AG10803 (cell line): Measurements from ENCODE around the gene FHIT.

Experiments
- DNase-seq: peaks from one replicate; pipeline ENCODE4 v3.0.0; 2010; ENCODE audit warnings: low read depth
- H3K4me3 ChIP-seq: 2 replicates; pipeline ENCODE4 v1.5.1; 2011; ENCODE audit warnings: mild to moderate bottlenecking, low read length, control low read depth
- TF ChIP-seq, protein P1 (sequence below): conservative IDR thresholded peaks from 2 replicates; pipeline ENCODE4 v1.5.1; 2011; ENCODE audit warnings: mild to moderate bottlenecking, low read length, control low read depth, inconsistent platforms

FHIT gene

DNA sequence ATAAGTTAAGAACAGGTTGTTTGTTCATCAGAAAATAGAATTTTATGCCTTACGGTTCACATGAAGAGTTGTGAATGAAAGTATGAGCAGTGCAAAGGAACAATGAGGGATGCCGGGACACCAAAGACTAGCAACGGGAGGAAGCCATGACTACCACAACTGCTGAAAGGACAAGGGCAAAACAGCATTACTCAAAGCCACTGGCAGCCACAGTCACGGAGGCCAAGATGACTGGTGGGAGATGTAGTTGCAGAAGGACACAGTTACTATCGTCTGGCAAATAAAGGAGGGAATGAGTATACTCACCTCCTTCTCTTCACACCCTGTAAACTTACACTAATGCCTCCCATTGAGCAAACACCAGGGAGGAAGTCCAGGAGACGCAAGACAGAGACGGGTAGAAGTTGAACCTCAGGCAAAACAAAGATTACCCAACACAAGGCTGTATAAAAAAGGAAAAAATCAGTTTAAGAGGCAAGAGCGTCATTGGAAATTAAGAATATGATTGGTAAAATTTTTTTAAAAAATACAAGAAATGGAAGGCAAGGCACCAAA, 675.5 kb downstream of the FHIT start:
- TF ChIP-seq, protein P1, sequence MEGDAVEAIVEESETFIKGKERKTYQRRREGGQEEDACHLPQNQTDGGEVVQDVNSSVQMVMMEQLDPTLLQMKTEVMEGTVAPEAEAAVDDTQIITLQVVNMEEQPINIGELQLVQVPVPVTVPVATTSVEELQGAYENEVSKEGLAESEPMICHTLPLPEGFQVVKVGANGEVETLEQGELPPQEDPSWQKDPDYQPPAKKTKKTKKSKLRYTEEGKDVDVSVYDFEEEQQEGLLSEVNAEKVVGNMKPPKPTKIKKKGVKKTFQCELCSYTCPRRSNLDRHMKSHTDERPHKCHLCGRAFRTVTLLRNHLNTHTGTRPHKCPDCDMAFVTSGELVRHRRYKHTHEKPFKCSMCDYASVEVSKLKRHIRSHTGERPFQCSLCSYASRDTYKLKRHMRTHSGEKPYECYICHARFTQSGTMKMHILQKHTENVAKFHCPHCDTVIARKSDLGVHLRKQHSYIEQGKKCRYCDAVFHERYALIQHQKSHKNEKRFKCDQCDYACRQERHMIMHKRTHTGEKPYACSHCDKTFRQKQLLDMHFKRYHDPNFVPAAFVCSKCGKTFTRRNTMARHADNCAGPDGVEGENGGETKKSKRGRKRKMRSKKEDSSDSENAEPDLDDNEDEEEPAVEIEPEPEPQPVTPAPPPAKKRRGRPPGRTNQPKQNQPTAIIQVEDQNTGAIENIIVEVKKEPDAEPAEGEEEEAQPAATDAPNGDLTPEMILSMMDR, result no peak
- no peak for DNase-seq
- H3K4me3 ChIP-seq, result no peak overlapping the region

DNA sequence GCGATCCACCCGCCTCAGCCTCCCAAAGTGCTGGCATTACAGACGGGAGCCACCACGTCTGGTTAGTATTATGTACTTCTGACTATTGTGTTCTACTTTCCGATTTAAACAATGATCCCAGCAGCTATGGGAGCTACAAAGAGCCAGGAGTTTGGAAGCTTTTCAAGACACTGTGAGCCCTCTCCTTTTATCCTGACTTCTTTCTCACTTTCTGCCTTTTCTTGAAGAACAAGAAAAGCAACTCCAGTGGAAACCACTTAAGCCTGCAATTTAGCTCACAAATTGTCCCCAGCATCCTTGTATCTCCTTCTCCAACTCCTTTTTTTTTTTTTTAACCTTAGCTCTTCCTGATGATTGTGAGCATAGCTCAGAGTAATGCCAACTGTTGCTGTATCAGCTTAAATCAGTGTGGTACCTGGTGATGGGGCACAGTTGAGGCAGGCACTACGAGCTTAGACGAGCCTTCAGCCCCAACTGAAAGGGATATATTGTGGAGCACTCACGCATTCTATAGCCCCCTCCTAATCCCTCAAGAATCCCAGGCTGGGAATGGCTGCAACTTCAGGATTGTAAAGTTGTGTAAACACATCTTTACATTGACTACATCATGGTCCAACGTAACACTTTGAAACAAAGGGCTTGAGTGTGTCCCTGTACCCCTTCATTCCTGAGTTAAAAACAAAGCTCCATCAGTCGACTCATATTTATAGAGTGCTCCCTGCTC, 677.0 kb downstream of the FHIT start:
- TF ChIP-seq, protein P1, result no peak
- no peak overlapping the region for H3K4me3 ChIP-seq

DNA sequence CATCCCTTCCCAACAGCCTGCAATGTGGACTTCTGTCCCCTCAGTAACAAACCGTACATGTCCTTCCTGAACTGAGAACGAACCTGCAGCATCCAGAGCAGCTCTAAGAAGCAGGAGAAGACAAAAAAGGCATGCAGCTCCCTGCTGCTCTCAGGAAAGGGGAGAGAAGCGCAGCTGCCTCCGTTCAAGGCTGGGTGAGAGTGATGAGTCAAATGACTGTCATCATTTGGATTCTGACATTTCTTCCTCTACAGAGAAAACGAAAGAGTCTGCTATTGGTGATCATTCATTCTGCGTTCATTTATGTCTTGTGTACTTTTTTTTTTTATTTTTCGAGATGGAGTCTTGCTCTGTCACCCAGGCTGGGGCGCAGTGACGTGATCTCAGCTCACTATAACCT, 677.8 kb downstream of the FHIT start:
- TF ChIP-seq, protein P1, result no peak
- peak; percentile 31 for DNase-seq
- H3K4me3 ChIP-seq, result no peak overlapping the region

More for the DNA sequence above, 677.0 kb downstream of the FHIT start:
- DNase-seq, result no peak

DNA sequence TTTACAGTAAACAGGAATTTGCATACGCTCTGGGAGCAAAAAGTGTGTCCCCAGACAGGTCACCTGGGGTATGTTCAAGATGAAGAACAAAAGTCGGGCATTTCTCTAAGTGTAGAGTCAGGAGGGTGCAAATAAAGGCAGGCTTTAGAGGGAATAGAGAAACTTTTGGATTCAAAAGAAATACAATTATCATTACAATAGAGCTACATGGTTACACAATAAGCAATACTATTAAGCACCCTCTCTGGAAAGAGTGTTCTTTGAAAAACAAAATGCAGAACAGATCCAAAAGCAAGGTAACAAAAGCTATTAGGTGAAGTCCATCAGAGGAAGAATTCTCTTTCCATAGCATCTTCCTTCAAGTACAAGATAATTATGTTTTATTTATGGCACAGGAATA, 679.7 kb downstream of the FHIT start:
- H3K4me3 ChIP-seq, result no peak overlapping the region
- DNase-seq, result no peak
- TF ChIP-seq, protein P1, result no peak

DNA sequence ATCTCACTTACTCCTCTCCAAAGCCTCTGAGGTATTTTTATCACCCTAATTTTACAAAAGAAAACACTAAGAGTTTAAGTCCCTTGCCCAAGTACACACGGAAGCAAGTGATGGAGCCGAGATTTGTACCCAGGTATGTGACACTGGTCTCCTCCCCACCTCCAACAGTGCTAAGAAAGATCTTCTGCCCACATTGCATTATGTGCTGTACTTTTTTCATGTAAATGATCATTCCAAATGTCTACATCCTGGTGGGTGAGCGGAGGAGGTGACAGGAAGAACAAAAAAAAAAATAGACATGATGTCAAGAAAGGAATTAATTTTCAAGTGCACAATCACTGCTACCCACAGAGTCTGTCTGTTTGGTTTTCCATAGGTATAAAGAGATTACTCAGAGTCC, 694.1 kb downstream of the FHIT start:
- TF ChIP-seq, protein P1, result no peak

DNA sequence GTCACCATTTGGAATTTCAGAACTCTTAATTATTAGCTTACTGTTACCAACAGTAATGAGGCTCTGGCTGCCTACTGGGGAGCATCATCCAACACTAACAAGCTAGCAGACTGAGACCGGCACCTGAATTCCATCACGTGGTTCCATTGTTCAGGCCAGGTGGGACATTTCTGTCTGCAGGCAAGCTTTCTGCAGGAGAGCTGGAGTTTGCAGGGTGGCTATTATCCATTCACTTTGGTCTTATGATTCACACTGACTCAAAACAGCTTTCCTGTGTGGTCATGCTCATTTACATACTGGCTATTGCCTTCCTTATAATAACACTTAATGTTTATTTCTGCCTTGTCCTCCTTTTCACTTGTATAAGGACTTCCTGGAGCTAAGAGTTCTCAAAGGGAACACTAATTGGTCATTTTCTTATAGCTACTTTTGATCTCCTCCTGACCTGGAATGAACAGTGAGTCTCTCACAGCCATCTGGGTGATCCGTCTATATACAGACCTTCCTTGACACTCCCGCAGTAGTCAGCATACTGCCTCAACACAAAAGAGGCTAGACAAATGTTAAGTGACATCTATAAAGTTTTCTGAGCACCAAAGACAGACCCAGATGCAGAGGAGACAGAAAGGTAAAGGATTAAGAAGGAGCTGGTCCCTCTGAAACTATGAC, 695.4 kb downstream of the FHIT start:
- DNase-seq, result peak; percentile 15
- TF ChIP-seq, protein P1, result no peak
- no peak overlapping the region for H3K4me3 ChIP-seq

More for the DNA sequence above, 694.1 kb downstream of the FHIT start:
- no peak overlapping the region for H3K4me3 ChIP-seq
- no peak for DNase-seq
